ENCODE measurements around the gene TMEM156.
"Not testable (repeated sequence)": the region's sequence is repeated elsewhere in the genome, so short reads cannot be mapped to it uniquely, and the experiment has no call there.

TMEM156 gene

DNA sequence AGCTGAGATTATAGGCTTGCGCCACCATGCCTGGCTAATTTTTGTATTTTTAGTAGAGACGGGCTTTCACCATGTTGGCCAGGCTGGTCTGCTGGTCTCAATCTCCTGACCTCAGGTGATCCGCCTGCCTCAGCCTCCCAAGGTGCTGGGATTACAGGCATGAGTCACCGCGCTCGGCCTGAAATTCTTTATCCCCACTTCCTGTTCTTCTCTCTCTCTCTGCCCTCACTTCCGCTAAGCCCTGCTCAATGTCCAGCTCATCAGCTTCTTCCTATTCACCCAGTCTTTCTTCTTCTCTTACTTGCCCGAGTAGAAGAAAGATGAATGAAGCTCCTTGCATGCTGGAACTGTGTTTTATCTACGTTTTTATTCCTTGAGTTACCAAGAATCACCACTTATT, 43.9 kb downstream of the TMEM156 start:
- not testable (repeated sequence) for DNase-seq

DNA sequence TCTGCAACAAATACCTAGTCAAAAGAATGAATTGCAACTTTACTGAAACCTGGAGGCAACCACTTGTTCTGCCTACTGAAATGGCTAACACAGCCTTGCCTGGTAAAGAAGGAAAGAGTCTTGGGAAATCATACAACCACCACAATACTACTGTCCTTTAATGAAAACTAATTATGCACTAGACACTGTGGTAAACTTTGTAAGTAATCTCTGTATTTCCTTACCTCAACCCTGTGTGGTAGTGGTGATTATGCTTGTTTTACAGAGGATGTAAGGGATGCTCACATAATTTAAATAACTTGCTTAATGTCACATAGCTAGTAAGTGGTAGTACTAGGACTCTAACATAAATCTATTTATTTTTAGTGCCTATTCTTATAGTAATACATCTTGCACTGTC, 44.7 kb downstream of the TMEM156 start:
- DNase-seq = no peak

- DNase-seq = no peak
These were observed 46.7 kb downstream of the TMEM156 start for GRCh38 chr4:38985410-38986100.

DNA sequence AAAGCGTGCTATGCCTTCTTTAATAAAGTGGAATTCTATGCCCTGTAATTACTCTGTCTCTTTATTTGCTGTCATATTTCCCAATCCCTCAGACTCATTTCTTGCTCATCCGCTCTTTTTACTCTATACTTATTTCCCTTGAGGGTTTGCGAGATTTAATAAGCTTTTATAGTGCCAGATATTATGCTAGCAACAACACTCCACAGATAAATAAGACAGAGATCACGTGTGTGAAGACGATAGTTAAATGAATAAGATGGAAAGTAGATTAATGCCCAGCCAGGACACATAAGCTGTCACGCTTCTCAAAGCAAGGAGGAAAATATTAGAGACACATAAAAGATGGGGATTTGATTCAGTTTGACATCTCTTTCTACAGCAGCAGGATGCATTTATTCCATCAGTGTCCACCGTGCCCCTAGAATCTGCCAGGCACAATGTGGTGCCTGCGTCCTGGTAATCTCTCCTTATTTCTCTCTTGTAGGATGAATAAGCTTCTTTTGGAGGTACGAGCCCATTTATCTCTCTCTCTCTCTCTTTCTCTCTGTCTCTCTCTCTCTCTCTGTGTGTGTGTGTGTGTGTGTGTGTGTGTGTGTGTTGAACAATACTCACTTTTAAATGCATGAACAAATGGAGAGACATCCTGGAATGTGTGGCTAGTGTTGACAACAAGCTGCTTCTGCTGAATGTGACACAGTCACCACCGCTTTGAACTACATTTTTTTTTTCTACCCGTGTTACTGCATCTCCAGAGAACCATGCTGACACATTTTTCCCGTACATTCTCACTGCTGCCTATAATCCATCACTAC, 48.2 kb downstream of the TMEM156 start:
- DNase-seq = no peak

DNA sequence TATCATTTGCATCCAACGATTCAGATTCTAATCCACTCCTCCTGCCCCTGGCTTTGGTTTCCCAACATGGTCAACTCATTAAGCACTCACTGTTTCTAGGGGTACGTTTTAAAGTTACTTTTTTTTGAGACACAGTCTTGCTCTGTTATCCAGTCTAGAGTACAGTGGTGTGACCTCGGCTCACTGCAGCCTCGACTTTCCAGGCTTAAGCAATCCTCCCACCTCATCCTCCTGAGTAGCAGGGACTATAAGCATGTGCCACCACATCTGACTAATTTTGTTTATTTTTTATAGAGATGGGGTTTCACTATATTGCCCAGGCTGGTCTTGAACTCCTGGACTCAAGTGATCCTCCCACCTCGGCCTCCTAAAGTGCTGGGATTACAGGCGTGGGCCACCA, 48.9 kb downstream of the TMEM156 start:
- DNase-seq = no peak

- no peak for DNase-seq
These were observed 49.7 kb downstream of the TMEM156 start for GRCh38 chr4:38982361-38983095.

GRCh38 chr4:38980903-38981676, 51.1 kb downstream of the TMEM156 start:
- DNase-seq = no peak

GRCh38 chr4:38979511-38980230, 52.5 kb downstream of the TMEM156 start:
- DNase-seq = no peak

DNA sequence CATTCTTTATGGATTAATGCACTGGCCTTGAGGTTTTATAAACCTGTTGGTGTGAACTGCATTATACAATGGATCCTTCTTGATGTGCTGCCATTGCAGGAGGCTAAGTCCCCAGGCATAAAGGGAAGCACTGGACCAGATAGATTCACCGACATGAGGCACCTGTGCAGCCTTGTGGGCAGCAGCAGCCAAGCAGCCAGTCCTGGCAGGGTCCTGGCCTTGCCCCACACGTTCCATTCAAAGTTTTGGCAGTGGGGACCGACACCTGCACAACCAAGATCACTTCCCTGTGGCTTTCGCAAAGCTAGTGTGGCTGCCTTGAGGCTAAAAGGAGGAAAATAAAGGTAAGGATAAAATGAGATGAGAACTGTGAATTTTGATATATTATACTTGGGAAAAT, 53.1 kb downstream of the TMEM156 start:
- DNase-seq = no peak

GRCh38 chr4:38976308-38976707, 55.9 kb downstream of the TMEM156 start:
- DNase-seq = no peak

DNA sequence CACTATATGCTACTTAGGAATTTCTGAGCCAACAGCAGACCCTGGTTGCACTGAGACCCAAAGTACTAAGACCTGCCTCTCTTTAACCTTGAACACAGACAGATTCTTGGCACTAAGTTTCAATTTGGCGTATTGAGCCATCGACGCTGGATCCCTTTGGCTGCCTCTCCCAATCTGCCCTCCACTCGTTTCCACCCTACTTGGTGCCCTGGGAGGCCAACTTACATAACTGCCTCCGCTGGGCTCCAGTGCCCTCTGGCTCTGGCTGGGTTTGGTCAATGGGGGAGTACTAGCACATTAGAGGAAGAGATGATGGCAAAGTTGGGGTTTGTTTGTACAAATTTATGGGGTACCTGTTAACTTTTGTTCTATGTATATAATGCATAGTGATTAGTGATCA, 63.5 kb downstream of the TMEM156 start:
- no peak for DNase-seq

GRCh38 chr4:38967260-38968095, 64.7 kb downstream of the TMEM156 start:
- DNase-seq = no peak

DNA sequence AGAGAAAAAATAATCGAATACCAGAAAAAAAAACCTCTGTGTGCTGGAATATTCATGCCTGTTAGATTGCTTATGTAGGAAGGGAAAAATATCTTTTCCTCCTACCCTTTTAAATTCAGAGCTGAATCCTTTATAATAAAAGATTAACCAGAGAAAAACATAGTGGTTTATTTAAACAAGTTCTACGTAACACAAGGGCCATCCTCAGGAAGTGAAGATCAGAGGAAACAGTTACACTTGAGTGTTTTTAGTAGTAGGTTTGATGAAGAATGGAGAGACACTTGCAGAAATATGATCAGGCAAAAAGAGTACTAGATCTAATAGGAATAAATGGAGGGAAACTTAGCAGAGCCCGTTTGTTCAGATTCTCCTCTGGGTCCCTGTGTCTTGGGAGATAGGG, 66.3 kb downstream of the TMEM156 start:
- DNase-seq = no peak

DNA sequence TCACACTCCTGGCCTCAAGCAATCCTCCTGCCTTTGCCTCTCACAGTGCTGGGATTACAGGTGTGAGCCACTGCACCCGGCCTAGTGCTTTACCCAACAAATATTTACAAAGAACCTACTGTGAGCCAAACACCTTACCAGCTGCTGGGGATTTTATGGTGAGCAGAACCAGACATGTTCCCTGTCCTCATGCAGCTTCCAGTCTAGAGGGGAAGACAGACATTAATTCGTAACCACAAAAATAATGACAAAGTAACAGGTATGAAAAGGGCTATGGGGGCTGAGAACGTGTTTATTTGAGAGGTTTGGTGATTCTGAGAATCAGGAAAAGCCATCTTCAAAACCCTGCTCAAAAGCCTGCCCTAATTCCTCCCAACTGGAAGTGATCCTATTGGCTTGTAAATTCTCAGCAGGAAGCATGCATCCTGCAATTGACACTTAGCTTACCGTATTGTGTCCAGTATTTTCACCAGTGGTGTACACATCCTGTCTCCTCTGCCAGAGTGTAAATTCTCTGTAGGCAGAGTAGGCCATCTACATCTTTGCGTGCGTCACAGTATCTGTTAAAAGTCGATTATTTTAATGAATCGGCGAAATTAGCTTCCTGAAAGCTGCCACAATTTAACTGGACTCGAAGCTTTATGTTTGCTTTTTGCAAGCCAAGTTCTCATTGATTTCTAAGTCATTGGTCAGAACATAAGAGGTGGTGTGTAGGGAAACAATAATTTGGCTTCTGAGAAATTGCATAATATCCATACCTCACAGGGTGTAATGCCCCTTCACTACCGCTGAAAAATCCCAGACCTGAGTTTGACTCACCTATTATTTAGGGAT, 67.0 kb downstream of the TMEM156 start:
- no peak for DNase-seq

DNA sequence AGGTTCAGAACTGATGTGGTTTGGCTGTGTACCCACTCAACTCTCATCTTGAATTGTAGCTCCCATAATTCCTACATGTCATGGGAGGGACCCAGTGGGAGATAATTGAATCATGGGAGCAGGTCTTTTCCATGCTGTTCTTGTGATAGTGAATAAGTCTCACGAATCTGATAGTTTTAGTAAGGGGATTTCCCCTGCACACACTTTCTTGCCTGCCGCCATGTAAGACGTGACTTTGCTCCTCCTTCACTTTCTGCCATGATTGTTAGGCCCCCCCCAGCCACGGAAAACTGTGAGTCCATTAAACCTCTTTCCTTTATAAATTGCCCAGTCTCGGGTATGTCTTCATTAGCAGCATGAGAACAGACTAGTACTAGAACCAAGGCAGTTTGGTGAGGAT, 73.0 kb downstream of the TMEM156 start:
- DNase-seq = not testable (repeated sequence)

DNA sequence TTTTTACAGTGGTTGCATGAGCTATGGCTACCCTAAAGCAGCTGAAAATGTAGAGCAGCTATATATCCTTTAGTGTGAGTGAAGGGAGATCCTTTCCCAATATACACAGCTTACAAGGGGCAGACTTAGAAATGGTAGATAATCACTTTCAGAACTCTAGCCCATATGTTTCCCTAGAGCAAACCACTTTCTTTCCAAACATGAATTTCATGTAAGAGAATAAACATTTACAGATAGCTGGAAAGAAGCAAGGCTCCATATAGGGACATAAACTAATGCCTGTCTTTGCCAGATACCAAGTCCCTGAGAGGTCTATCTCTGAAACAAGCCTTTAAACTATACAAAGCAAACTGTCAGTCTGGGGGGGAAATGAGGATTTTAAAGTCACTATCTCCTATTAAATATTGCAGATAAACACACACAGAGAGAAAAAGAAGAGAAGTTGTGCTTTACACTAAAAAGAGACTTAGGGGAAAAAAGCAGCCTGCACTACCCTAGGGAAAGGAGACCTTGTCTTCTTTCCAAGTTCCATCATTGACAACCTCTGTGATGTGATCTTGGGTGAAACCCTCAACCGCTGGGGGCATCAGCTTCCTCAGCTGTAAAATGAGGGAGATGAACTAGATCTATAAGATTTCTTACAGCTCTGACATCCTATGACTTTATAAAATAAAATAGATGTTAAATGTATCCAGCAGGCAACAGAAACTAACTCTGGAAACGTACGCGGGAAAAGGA, 73.6 kb downstream of the TMEM156 start:
- no peak for DNase-seq

DNA sequence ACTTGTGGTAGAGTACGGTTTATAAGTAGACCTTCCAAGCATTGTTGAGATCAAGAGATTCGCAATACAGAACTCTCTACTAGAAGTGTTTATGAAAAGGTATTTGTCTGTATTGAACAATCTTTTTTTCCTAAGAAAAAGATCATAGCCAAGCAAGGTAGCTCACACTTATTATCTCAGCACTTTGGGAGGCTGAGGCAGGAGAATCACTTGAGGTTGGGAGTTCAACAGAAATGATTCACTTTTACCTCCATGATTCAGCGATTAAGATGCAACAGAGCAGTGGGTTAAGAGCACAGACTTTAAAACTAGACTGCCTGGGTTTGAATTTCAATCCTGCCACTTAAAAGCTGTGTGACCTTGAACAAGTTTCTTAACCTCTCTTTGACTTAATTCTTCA, 74.3 kb downstream of the TMEM156 start:
- no peak for DNase-seq

DNA sequence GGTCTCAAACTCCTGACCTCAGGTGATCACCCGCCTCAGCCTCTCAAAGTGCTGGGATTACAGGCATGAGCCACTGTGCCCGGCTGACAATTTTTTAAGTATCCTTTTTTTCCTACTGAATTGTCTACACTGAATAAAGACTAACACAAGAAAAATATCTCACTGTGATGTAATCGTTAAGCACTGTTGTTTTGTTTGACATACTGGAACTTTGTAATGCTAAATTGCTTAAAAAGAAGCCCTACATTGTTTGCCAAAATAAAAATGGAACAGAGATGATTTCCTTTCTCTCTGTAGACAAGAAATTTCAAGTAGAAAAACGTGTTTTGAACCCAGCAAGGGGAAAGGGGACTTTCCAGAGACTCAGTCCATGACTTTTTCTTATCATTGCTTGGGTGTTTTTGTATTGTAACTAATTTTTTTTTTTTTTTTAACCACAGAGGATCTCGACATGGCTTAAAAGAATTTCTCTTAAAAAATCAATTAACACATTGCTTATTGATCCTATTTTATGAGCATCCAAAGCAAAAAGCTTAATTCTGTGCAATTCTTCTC, 74.9 kb downstream of the TMEM156 start:
- DNase-seq = no peak

DNA sequence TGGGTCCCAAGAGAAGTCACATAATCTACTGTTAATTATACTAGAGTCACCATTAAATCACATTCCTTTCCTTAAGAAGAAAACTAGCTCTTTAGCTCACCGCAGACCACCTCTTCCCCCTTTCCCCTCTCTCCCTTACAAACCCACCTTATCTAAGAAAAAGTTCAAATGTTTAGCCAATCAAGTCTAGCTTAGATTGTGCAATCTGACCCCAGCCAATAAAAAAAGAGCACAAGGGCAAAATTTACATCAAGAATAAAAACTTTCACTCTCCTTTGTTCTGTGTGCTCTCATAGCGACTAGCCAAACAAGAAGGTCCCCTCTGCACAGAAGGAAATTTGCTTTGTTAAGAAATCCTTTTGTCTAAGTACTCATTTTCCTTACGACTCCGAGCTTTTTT, 76.3 kb downstream of the TMEM156 start:
- DNase-seq = no peak
